GM06990 (cell line): ENCODE measurements around the gene PMM2.

Source experiments
- DNase-seq: peaks from one replicate; pipeline ENCODE4 v3.0.0-alpha.2; 2011; ENCODE audit not compliant: insufficient read length; ENCODE audit errors: extremely low read depth
- H3K27me3 ChIP-seq: replicated peaks from 2 replicates; pipeline ENCODE4 v1.6.0; 2011; ENCODE audit warnings: low read length; ENCODE audit not compliant: control insufficient read depth, insufficient read depth
- H3K36me3 ChIP-seq: 2 replicates; pipeline ENCODE4 v1.5.1; 2011; ENCODE audit warnings: low read length; ENCODE audit not compliant: control insufficient read depth, insufficient read depth
- H3K4me3 ChIP-seq: replicated peaks from 2 replicates; pipeline ENCODE4 v1.5.1; 2011; ENCODE audit warnings: low read depth, mild to moderate bottlenecking, control low read depth, low read length
- CTCF ChIP-seq: IDR thresholded peaks from 2 replicates; pipeline ENCODE4 v1.5.1; 2011; ENCODE audit warnings: low read length, control low read depth, mild to moderate bottlenecking, inconsistent platforms; ENCODE audit not compliant: insufficient read depth, poor library complexity, severe bottlenecking

The PMM2 gene

GRCh38 chr16:8816967-8817655 is 19.5 kb downstream of the PMM2 start:
- DNase-seq, result no peak
- Histone ChIP-seq H3K4me3 (no peak overlapping the region), H3K27me3 (no peaks in the 10 kb centered on the region), H3K36me3 (peaks cover 34% of the 10 kb centered on the region)
- TF ChIP-seq CTCF, result no peak

- no peak for TF ChIP-seq CTCF
- no peaks in the 10 kb centered on the region for H3K27me3 ChIP-seq
- DNase-seq, result peak; percentile 28
- H3K4me3 ChIP-seq, result no peak overlapping the region
- H3K36me3 ChIP-seq, result peaks cover 26% of the 10 kb centered on the region
Observed at GRCh38 chr16:8818504-8819270, 21.0 kb downstream of the PMM2 start.

- Histone ChIP-seq H3K27me3 (no peaks in the 10 kb centered on the region), H3K4me3 (no peak overlapping the region), H3K36me3 (peaks cover 20% of the 10 kb centered on the region)
- DNase-seq, result no peak
- TF ChIP-seq CTCF, result no peak
Observed at GRCh38 chr16:8819411-8820034, 21.9 kb downstream of the PMM2 start.

- H3K4me3 ChIP-seq, result no peak overlapping the region
- peaks cover 18% of the 10 kb centered on the region for H3K36me3 ChIP-seq
- DNase-seq, result no peak
- TF ChIP-seq CTCF, result no peak
- no peaks in the 10 kb centered on the region for H3K27me3 ChIP-seq
Observed at GRCh38 chr16:8822403-8822802, 24.8 kb downstream of the PMM2 start.

- Histone ChIP-seq H3K4me3 (no peak overlapping the region), H3K27me3 (no peaks in the 10 kb centered on the region), H3K36me3 (peaks cover 25% of the 10 kb centered on the region)
- no peak for DNase-seq
- no peak for TF ChIP-seq CTCF
Observed at GRCh38 chr16:8826278-8826879, 28.7 kb downstream of the PMM2 start.
